ENCODE data around the gene NAP1L2.

GRCh38 chrX:73182502-73183114 lies 32.0 kb downstream of the NAP1L2 start:
- TF ChIP-seq CTCF (IDR thresholded peaks at IDR 0.05) (no peak), POLR2A (IDR thresholded peaks at IDR 0.05) (no peak)

Data from lower leg skin (tissue), 3 donors.